Measurements from ENCODE around the gene DBH.

DBH gene

GRCh38 chr9:133639613-133640012 lies 3.5 kb downstream of the DBH start:
- no peak overlapping the region for H3K4me3 ChIP-seq (ENCODE audit: low read depth, low read length)
- DNase-seq (ENCODE audit: low read depth), result no peak
- TF ChIP-seq CTCF (IDR thresholded peaks at IDR 0.05; ENCODE audit: low read depth, low read length, missing control alignments), result no peak
- in situ Hi-C loops (cut with HindIII; ENCODE audit: low sequenced_read_pairs), result no loop called here

GRCh38 chr9:133640160-133640559 lies 4.0 kb downstream of the DBH start:
- no peak for DNase-seq (ENCODE audit: low read depth)
- in situ Hi-C loops (cut with HindIII; ENCODE audit: low sequenced_read_pairs), result no loop called here
- no peak for TF ChIP-seq CTCF (IDR thresholded peaks at IDR 0.05; ENCODE audit: low read depth, low read length, missing control alignments)
- no peak overlapping the region for H3K4me3 ChIP-seq (ENCODE audit: low read depth, low read length)

- no peak for DNase-seq (ENCODE audit: low read depth)
- H3K4me3 ChIP-seq (ENCODE audit: low read depth, low read length), result no peak overlapping the region
- no peak for TF ChIP-seq CTCF (IDR thresholded peaks at IDR 0.05; ENCODE audit: low read depth, low read length, missing control alignments)
- in situ Hi-C loops (cut with HindIII; ENCODE audit: low sequenced_read_pairs), result no loop called here
These were observed 4.6 kb downstream of the DBH start for GRCh38 chr9:133640580-133641395.

GRCh38 chr9:133641396-133641655 lies 5.2 kb downstream of the DBH start:
- H3K4me3 ChIP-seq (ENCODE audit: low read depth, low read length), result no peak overlapping the region
- DNase-seq (ENCODE audit: low read depth), result no peak
- no peak for TF ChIP-seq CTCF (IDR thresholded peaks at IDR 0.05; ENCODE audit: low read depth, low read length, missing control alignments)
- in situ Hi-C loops (cut with HindIII; ENCODE audit: low sequenced_read_pairs), result no loop called here

- no peak for TF ChIP-seq CTCF (IDR thresholded peaks at IDR 0.05; ENCODE audit: low read depth, low read length, missing control alignments)
- in situ Hi-C loops (cut with HindIII; ENCODE audit: low sequenced_read_pairs), result no loop called here
- H3K4me3 ChIP-seq (ENCODE audit: low read depth, low read length), result no peak overlapping the region
- no peak for DNase-seq (ENCODE audit: low read depth)
These were observed 5.9 kb downstream of the DBH start for GRCh38 chr9:133641861-133642595.

GRCh38 chr9:133642708-133643361 lies 6.7 kb downstream of the DBH start:
- H3K4me3 ChIP-seq (ENCODE audit: low read depth, low read length), result no peak overlapping the region
- in situ Hi-C loops (cut with HindIII; ENCODE audit: low sequenced_read_pairs), result no loop called here
- DNase-seq (ENCODE audit: low read depth), result no peak
- no peak for TF ChIP-seq CTCF (IDR thresholded peaks at IDR 0.05; ENCODE audit: low read depth, low read length, missing control alignments)

Data from astrocyte of the cerebellum (primary cell).